HG03103 (cell line): ENCODE measurements around the gene MACROD2.

Source experiments
- ATAC-seq: cut with Tn5 transposase; IDR thresholded peaks from one replicate; pipeline ENCODE4 v1.9.1; 2021; ENCODE audit warnings: low read depth; ENCODE audit not compliant: unreplicated experiment

Gene MACROD2

DNA sequence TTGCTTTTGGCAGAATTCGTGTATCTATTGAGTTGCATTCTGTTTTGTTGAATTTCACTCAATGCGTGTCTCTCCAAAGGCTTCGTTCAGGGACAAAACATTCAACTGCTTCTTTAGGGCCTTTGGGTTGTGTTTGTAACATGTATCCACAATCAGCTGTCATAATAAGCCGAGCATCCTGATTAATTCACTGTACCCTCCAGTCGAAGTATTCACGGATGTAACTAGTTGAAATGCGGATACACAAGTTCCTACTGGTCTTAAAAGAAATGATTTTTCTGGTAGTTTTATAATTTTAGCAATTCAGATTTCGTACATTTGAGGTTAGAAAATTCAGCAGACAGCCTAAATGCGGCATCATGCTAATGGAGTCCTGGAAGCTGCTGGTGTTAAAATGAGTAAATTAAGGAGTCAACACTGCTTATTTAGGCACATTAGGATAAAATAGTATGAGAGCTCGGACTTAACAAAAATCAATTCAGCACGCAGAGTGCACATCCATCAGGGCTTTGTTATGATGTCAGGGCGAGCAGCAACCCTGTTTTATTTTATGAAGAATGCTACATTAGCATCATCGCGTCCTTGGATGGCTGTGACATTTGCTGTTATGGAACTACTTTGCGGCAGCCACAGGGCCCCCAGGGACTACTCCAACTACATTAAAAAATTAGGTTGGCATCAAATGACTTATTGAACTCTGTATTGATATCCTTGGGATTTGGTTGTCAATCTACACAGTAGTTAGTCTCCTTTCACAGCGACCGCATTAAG is 831.4 kb downstream of the MACROD2 start:
- ATAC-seq, result no peak

GRCh38 chr20:14828459-14828858 is 833.1 kb downstream of the MACROD2 start:
- no peak for ATAC-seq

GRCh38 chr20:14829906-14830305 is 834.6 kb downstream of the MACROD2 start:
- ATAC-seq, result no peak

GRCh38 chr20:14830466-14830865 is 835.1 kb downstream of the MACROD2 start:
- peak; percentile 77 for ATAC-seq

GRCh38 chr20:14830899-14831298 is 835.6 kb downstream of the MACROD2 start:
- peak; percentile 6 for ATAC-seq

GRCh38 chr20:14832630-14833029 is 837.3 kb downstream of the MACROD2 start:
- peak; percentile 46 for ATAC-seq

- peak; percentile 73 for ATAC-seq
Observed at GRCh38 chr20:14838663-14839628, 843.6 kb downstream of the MACROD2 start.

GRCh38 chr20:14845199-14846160 is 850.2 kb downstream of the MACROD2 start:
- no peak for ATAC-seq

GRCh38 chr20:14848806-14849205 is 853.5 kb downstream of the MACROD2 start:
- ATAC-seq, result no peak

DNA sequence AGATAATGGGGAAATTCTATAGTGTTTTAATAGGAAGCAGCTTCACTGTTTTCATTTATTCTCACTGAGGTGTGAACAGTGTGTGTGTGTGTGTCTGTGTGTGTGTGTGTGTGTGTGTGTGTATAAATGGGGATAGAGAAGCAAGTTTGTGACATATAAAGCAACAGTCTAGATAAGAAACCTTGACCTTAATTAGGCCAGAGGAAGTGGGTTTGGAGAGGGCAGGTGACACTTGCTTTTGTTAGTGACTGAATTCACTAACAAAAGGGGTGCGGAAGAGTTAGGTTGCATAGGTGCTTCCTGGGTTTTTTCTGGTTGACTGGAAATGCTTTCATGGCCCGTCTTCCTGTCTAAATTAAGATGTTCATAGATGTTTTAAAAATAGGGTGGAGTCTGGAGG is 857.8 kb downstream of the MACROD2 start:
- ATAC-seq, result no peak

- ATAC-seq, result no peak
Observed at GRCh38 chr20:14855171-14855570, 859.9 kb downstream of the MACROD2 start.

GRCh38 chr20:14859627-14860026 is 864.3 kb downstream of the MACROD2 start:
- ATAC-seq, result no peak

GRCh38 chr20:14860410-14860814 is 865.1 kb downstream of the MACROD2 start:
- ATAC-seq, result no peak

GRCh38 chr20:14861028-14861699 is 865.8 kb downstream of the MACROD2 start:
- ATAC-seq, result no peak

GRCh38 chr20:14865169-14865568 is 869.9 kb downstream of the MACROD2 start:
- no peak for ATAC-seq

DNA sequence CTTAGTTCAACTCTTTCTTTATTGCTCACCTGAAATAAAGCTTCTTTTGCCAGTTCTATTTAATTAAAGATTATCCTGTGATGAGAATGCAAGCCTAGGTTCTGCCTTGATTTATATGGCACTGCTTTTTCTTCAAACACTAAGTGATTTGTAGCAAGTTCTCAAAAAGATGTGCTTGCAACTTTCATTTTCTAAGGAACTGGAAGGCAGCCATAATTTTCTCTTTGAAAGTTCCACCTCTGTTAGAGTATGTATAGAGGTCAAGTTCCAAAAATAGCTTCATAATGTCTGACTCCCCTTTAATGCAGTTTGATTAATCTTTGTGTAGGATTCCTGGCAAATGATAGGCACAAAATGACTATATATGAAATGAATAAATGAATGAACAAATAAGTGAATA is 870.4 kb downstream of the MACROD2 start:
- no peak for ATAC-seq

DNA sequence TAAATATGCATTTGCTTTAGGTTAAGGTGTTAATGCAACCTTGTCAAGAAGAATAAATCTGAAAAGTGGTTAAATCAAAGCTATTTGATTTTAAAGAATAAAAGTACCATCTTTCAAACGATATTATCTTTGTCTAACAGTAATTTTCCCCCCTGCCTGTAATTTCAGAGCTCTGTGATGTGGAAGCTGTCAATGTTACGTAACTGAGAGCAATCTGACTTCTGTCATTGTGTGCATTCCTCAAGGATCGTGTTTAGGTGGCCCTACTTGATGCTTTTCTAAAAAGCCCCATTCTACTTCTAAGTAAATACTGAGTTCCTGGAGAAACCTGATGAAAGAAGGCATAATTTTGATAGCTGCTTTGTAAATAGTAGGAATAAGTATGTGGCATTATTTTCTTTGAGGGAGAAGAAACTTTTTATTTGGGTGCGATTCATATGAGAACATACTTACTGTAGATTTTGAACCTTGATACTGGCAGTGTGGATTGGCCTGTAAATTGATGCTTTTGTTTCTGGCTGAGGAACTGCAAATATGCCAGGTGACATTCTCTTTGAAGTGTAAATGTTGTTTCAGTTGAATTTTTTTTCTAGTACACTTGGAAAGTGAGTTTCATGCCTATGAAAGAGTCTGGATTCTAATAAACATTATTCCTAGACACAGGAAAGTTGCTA is 871.7 kb downstream of the MACROD2 start:
- no peak for ATAC-seq

DNA sequence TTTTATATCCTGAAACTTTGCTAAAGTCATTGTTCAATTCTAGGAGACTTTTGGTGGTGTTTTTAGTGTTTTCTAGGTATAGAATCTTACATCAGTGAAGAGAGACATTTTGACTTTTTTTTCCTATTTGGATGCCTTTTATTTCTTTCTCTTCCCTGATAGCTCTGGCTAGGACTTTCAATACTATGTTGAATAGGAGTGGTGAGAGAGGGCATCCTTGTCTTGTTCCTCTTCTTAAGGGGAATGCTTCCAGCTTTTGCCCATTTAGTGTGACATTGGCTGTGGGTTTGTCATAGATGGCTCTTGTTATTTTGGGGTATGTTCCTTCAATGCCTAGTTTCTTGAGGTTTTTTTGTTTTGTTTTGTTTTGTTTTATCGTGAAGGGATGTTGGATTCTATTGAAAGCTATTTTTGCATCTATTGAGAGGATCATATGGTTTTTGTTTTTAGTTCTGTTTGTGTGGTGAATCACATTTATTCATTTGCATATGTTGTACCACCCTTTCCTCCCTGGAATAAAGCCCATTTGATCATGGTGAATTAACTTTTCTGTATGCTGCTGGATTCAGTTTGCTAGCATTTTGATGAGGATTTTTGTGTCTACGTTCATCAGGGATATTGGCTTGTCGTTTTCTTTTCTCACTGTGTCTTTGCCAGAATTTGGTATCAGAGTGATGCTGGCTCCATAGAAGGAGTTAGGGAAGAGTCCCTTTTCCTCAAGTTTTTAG is 882.1 kb downstream of the MACROD2 start:
- no peak for ATAC-seq

- ATAC-seq, result no peak
Observed at GRCh38 chr20:14878676-14879019, 883.3 kb downstream of the MACROD2 start.
